ACHN (cell line): ENCODE results near the gene CKS1B.

Source experiments
- DNase-seq: peaks from one replicate; pipeline ENCODE4 v3.0.0-alpha.2; 2015
- in situ Hi-C: cut with HindIII; loops from 2 replicates; pipeline ENCODE4 v1.10.0; 2017; ENCODE audit warnings: low sequenced_read_pairs, low pct_ligation_motif_present, low pct_unique_long_range_greater_than_20kb

The CKS1B gene

GRCh38 chr1:154974102-154974807 lies at the start of gene CKS1B:
Gene CKS1B (plus strand): TSS chr1:154974681. CDS start chr1:154974746, 65 bp downstream.
- peak; percentile 100 for DNase-seq
- in situ Hi-C loops: no loop called here

DNA sequence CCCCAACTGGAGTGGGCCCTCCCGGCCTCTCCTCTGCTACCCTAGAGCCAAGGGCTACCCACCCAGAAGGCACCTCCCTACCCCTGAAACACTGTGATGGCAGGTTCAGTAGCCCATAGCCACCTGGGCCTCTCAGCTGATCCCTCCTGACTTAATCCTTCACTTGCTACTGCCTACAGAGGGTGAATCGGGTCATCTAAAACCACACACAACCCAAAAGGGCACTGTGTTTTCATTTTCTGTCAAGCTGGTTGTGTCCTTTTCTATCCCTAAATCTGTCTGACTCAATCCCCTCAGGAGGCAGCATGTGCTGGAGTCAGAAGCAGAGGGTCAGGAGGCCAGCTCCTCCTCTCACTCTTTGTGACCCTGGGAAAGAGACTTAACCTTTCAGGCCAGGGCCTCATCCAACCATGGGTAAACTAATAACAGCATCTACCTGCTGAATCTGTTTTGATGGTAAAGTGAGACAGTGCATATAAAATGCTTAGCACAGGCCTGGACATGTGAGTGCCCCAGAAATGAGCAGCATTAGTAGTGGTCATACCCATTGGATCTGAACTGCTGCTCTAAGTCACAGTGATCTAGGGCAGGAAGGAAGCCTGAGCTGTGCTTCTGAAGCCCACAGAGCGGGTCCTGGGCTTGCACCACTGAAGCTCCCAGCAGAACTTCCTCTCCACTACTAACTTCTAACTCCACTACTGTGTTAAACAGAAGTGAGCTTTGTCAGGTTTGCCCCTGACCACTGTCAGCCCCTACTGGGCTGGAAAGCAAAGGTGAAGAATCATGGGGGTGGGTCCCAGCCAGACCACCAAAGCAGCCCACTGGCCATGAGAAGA lies 48.9 kb upstream of the CKS1B start:
- DNase-seq: no peak
- in situ Hi-C loops: no loop called here

DNA sequence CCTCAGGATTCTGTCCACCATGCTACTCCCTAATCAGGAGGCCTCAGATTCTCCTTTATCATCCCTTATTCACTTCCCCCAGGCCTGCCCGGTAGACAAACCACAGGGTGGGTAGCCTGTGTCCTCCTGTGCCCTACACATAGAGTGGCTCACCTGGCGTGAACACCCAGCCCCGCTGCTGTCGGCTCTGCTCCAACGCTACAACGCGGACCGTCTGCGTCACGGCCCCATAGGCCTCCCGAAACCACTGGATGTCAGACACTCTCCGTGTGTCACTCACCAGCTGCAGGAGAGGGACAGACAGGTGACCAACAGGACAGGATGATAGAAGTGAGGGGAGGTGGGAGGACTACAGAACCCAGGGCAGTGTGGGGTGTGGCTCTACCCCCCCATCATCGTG lies 48.3 kb upstream of the CKS1B start:
- in situ Hi-C loops: no loop called here
- DNase-seq: no peak

DNA sequence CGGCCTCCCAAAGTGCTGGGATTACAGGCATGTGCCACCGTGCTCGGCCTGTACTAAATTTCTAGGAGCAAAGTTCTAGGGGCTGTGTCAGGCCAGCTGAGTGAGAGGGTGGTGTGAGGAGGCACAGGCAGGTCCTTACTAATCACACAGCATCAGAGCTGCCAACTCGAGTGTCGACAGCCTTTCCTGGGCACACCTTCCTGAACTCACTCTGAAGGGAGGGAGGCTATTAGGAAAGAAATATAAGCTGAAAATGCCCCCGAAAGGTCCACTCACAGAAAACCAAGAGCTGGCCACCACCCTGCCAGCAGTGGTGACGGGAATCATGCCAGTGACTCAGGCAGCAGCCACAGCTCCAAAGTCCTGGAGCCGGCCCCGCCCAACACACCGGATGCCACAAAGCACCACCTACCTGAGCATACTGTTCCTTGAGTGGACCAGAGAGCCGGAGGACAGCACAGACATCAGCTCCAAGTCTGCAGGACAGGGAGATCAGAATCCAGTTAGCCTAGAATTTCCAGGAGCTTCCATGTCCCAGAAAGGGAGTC lies 42.5 kb upstream of the CKS1B start:
- DNase-seq: no peak
- in situ Hi-C loops: no loop called here

- DNase-seq: no peak
- in situ Hi-C loops: no loop called here
Measured at GRCh38 chr1:154934358-154934948, 40.0 kb upstream of the CKS1B start.

GRCh38 chr1:154935749-154936554 lies 38.5 kb upstream of the CKS1B start:
- in situ Hi-C loops: no loop called here
- no peak for DNase-seq

DNA sequence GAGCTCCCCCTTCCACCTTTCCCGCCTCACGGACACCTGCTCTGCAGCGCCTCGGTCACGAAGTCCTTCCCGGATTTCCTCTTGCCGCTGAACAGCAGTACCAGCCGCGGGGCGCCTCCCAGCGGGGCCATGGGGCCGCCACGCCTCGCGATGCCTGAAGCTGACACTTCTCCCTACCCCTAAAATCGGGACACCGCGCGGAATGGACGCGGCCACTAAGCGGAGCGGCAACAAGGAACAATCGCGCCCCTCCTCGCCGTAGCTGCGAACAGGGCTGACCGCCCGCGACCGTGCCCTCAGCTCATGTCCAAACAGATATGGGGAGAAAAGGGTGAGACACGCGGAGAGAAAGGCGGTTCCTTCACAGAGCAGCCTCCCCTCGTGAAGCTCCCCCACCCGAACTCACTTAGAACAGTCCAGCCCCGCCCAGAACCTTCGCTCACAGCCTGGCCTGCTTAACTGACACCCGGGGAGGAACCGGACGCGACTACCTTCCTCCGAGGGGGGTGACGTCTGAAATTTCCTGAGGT lies 37.9 kb upstream of the CKS1B start, which contains the start of gene PMVK:
TSS of gene PMVK (minus strand) at position 165 of the 530 bp plus-strand sequence. CDS start at position 131, 34 bp downstream.
- in situ Hi-C loops: no loop called here
- peak; percentile 96 for DNase-seq

GRCh38 chr1:154937085-154937987 lies 37.1 kb upstream of the CKS1B start:
- in situ Hi-C loops: no loop called here
- peak; percentile 94 for DNase-seq

- in situ Hi-C loops: no loop called here
- DNase-seq: no peak
Measured at GRCh38 chr1:154937988-154938386, 36.5 kb upstream of the CKS1B start.

- no peak for DNase-seq
Measured at GRCh38 chr1:154938604-154939399, 35.7 kb upstream of the CKS1B start.

GRCh38 chr1:154940213-154940560 lies 34.3 kb upstream of the CKS1B start:
- DNase-seq: no peak
- in situ Hi-C loops: no loop called here

More at GRCh38 chr1:154938604-154939399, 35.7 kb upstream of the CKS1B start:
- in situ Hi-C loops: no loop called here

- in situ Hi-C loops: no loop called here
- DNase-seq: no peak
Measured at GRCh38 chr1:154940651-154941194, 33.8 kb upstream of the CKS1B start.

GRCh38 chr1:154941333-154942013 lies 33.0 kb upstream of the CKS1B start:
- in situ Hi-C loops: no loop called here
- no peak for DNase-seq

- in situ Hi-C loops: no loop called here
- DNase-seq: peak; percentile 39
Measured at GRCh38 chr1:154943649-154944400, 30.7 kb upstream of the CKS1B start.
